Neuronal stem cell (in vitro differentiated cells): ENCODE results near the gene MIB1.

Experiments used
- DNase-seq: peaks from one replicate; pipeline ENCODE4 v3.0.0-alpha.2; 2013; ENCODE audit warnings: low spot score
- H2AFZ ChIP-seq: one replicate; pipeline ENCODE4 v1.6.1; 2013; ENCODE audit warnings: mild to moderate bottlenecking, low read length, inconsistent platforms
- H2AK5ac ChIP-seq: 2 replicates; pipeline ENCODE4 v1.6.1; 2013; ENCODE audit warnings: low read depth, mild to moderate bottlenecking, inconsistent platforms, low read length, moderate library complexity, mixed read lengths
- H2BK120ac ChIP-seq: 2 replicates; pipeline ENCODE4 v1.6.1; 2013; ENCODE audit warnings: low read depth, mild to moderate bottlenecking, inconsistent platforms, low read length, moderate library complexity, mixed read lengths
- H2BK12ac ChIP-seq: one replicate; pipeline ENCODE4 v1.6.1; 2013; ENCODE audit warnings: low read length, inconsistent platforms
- H2BK15ac ChIP-seq: 2 replicates; pipeline ENCODE4 v1.6.1; 2013; ENCODE audit warnings: mild to moderate bottlenecking, low read length, inconsistent platforms, mixed read lengths
- H2BK5ac ChIP-seq: one replicate; pipeline ENCODE4 v1.6.1; 2013; ENCODE audit warnings: inconsistent platforms, mild to moderate bottlenecking, low read length, moderate library complexity
- H3K14ac ChIP-seq: one replicate; pipeline ENCODE4 v1.6.1; 2013; ENCODE audit warnings: low read length, inconsistent platforms
- H3K18ac ChIP-seq: 2 replicates; pipeline ENCODE4 v1.6.1; 2013; ENCODE audit warnings: low read length, inconsistent platforms
- H3K23ac ChIP-seq: 2 replicates; pipeline ENCODE4 v1.6.1; 2013; ENCODE audit warnings: low read depth, mild to moderate bottlenecking, mixed read lengths, low read length, inconsistent platforms; ENCODE audit not compliant: poor library complexity
- H3K27ac ChIP-seq: replicated peaks from 3 replicates; pipeline ENCODE4 v1.5.1; 2013; ENCODE audit warnings: low read length, inconsistent platforms
- H3K27me3 ChIP-seq, 3 experiments: 2 replicates each; pipeline ENCODE4 v1.6.1; 2013; ENCODE audit warnings: low read length in 3 of 3, mild to moderate bottlenecking in 2 of 3, inconsistent platforms in 1 of 3, low read depth in 1 of 3, mixed read lengths in 1 of 3, moderate library complexity in 1 of 3; ENCODE audit not compliant: control insufficient read depth in 3 of 3, insufficient read depth in 3 of 3
- H3K36me3 ChIP-seq, 2 donors: replicated peaks in 1 of 2; 2 replicates each; pipeline ENCODE4 v1.6.1; 2013; ENCODE audit warnings: low read length in 2 of 2; ENCODE audit not compliant: control insufficient read depth in 2 of 2, insufficient read depth in 2 of 2
- H3K4ac ChIP-seq: 2 replicates; pipeline ENCODE4 v1.6.1; 2013; ENCODE audit warnings: inconsistent platforms, mild to moderate bottlenecking, low read length, moderate library complexity
- H3K4me1 ChIP-seq, 2 donors: 1 replicate in 1 of 2; 2 replicates in 1 of 2; pipeline ENCODE4 v1.6.1; 2013; ENCODE audit warnings: low read length in 2 of 2, low read depth in 1 of 2; ENCODE audit not compliant: control insufficient read depth in 2 of 2, insufficient read depth in 1 of 2
- H3K4me2 ChIP-seq: one replicate; pipeline ENCODE4 v1.6.1; 2013; ENCODE audit warnings: mild to moderate bottlenecking, low read length, inconsistent platforms; ENCODE audit not compliant: insufficient read depth, poor library complexity, severe bottlenecking
- H3K4me3 ChIP-seq, 2 donors: 2 replicates each; pipeline ENCODE4 v1.5.1; 2013; ENCODE audit warnings: low read length in 2 of 2, mild to moderate bottlenecking in 2 of 2, inconsistent platforms in 1 of 2, moderate library complexity in 1 of 2
- H3K79me1 ChIP-seq: one replicate; pipeline ENCODE4 v1.6.1; 2013; ENCODE audit warnings: low read depth, mild to moderate bottlenecking, inconsistent platforms, low read length, moderate library complexity
- H3K9ac ChIP-seq: one replicate; pipeline ENCODE4 v1.6.1; 2013; ENCODE audit warnings: mild to moderate bottlenecking, low read depth, low read length, inconsistent platforms; ENCODE audit not compliant: poor library complexity
- H3K9me3 ChIP-seq, 2 donors: replicated peaks in 1 of 2; 2 replicates each; pipeline versions ENCODE3 to v1.6.1; 2013; ENCODE audit warnings: low read length in 2 of 2, mild to moderate bottlenecking in 2 of 2, inconsistent platforms in 1 of 2, low read depth in 1 of 2, mixed read lengths in 1 of 2, moderate library complexity in 1 of 2; ENCODE audit not compliant: control insufficient read depth in 2 of 2, insufficient read depth in 1 of 2
- H4K8ac ChIP-seq: one replicate; pipeline ENCODE4 v1.6.1; 2013; ENCODE audit warnings: low read depth, mild to moderate bottlenecking, inconsistent platforms, low read length, moderate library complexity
- H4K91ac ChIP-seq: one replicate; pipeline ENCODE4 v1.6.1; 2013; ENCODE audit warnings: low read length, low read depth, mild to moderate bottlenecking, inconsistent platforms; ENCODE audit not compliant: poor library complexity
- WGBS, 2 donors: extraction: QIAGEN DNeasy Blood & Tissue Kit; methylation state at CpG; one replicate each; pipeline ENCODE4 v1.1.7; 2013; ENCODE audit warnings: missing lambda C conversion rate in 2 of 2, mixed read lengths in 1 of 2; ENCODE audit not compliant: insufficient read length in 2 of 2, insufficient replicate concordance in 1 of 2; ENCODE audit errors: extremely low coverage in 2 of 2; 5-methylcytosine and 5-hydroxymethylcytosine counted together

MIB1 gene

DNA sequence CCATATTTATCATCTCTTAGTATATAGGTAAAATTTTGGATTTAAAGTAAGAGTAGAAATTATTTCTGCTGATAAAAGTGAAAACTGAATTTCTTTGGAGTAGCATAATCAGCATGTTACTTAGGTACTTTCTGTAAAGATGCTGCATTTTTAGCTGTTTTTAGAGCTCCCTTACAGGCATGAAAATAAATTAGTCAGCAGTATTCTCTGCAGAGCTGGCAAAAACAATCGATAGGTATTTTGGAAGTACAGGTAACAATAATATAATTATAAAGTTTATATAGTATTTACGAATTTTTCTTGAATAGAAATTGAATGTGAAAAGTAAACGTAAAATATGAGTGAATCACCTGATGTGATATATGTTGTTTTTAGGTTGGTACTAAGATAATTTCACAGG, 83.3 kb downstream of the MIB1 start:
- 100% methylated on average over 2 of the region's 3 CpGs; no CpG with 5 or more reads in 1 of the 2 donors for WGBS, 2 donors
- no peak overlapping the region for H2AK5ac ChIP-seq

DNA sequence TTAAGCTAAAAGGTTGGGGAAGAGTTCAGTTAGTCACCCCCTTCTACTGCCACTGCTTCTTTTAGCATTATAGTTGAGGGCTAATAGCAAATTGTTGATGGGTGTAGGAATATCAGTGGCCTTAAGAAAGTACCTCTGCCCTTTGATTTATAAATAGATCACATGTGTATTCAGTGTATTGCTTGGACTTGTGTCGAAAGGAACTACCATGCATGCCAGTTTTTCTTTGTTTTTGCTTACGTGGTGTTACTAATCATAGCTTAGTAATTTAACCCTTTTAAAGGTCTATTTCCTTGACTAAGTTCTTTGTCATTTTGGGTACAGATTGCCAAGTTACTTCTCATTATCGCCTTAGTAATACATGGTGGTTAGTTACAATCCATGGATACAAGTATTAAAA, 85.6 kb downstream of the MIB1 start:
- no peaks in the 10 kb centered on the region for H3K79me1 ChIP-seq
- H3K9me3 ChIP-seq: no peaks in the 10 kb centered on the region
- H3K4me3 ChIP-seq: no peak overlapping the region
- H3K27ac ChIP-seq: no peak overlapping the region
- H3K9ac ChIP-seq: no peak overlapping the region
- no peak overlapping the region for H2BK120ac ChIP-seq
- no peak overlapping the region for H2AFZ ChIP-seq
- H3K14ac ChIP-seq: no peak overlapping the region
- H3K23ac ChIP-seq: no peak overlapping the region
- H3K36me3 ChIP-seq: peaks cover 0 to 51% of the 10 kb centered on the region in 2 donors
- no peak overlapping the region for H4K91ac ChIP-seq
- no peak overlapping the region for H3K4ac ChIP-seq
- no peak overlapping the region for H3K4me2 ChIP-seq
- H4K8ac ChIP-seq: no peak overlapping the region
- peaks cover under 1 to 2% of the 10 kb centered on the region in 2 donors for H3K4me1 ChIP-seq
- H2BK15ac ChIP-seq: no peak overlapping the region
- no peak overlapping the region for H3K18ac ChIP-seq
- H2BK5ac ChIP-seq: no peak overlapping the region
- no peak for DNase-seq
- no CpG with 5 or more reads among the region's 3 CpGs for WGBS, 2 donors
- H2AK5ac ChIP-seq: no peak overlapping the region
- no peaks in the 10 kb centered on the region for H3K27me3 ChIP-seq
- no peak overlapping the region for H2BK12ac ChIP-seq

More for the DNA sequence above, 83.3 kb downstream of the MIB1 start:
- H3K23ac ChIP-seq: no peak overlapping the region
- peaks cover 0 to 74% of the 10 kb centered on the region in 2 donors for H3K36me3 ChIP-seq
- no peaks in the 10 kb centered on the region for H3K79me1 ChIP-seq
- H3K4me1 ChIP-seq: no peaks in the 10 kb centered on the region
- no peak overlapping the region for H3K9ac ChIP-seq
- no peak overlapping the region for H3K4me2 ChIP-seq
- H3K27me3 ChIP-seq: no peaks in the 10 kb centered on the region
- H3K27ac ChIP-seq: no peak overlapping the region
- H3K4me3 ChIP-seq: no peak overlapping the region
- no peak overlapping the region for H2BK15ac ChIP-seq
- no peak for DNase-seq
- no peak overlapping the region for H4K8ac ChIP-seq
- H3K18ac ChIP-seq: no peak overlapping the region
- H4K91ac ChIP-seq: no peak overlapping the region
- H3K14ac ChIP-seq: no peak overlapping the region
- no peaks in the 10 kb centered on the region for H3K9me3 ChIP-seq
- H2BK120ac ChIP-seq: no peak overlapping the region
- no peak overlapping the region for H2AFZ ChIP-seq
- no peak overlapping the region for H3K4ac ChIP-seq
- no peak overlapping the region for H2BK12ac ChIP-seq
- no peak overlapping the region for H2BK5ac ChIP-seq

DNA sequence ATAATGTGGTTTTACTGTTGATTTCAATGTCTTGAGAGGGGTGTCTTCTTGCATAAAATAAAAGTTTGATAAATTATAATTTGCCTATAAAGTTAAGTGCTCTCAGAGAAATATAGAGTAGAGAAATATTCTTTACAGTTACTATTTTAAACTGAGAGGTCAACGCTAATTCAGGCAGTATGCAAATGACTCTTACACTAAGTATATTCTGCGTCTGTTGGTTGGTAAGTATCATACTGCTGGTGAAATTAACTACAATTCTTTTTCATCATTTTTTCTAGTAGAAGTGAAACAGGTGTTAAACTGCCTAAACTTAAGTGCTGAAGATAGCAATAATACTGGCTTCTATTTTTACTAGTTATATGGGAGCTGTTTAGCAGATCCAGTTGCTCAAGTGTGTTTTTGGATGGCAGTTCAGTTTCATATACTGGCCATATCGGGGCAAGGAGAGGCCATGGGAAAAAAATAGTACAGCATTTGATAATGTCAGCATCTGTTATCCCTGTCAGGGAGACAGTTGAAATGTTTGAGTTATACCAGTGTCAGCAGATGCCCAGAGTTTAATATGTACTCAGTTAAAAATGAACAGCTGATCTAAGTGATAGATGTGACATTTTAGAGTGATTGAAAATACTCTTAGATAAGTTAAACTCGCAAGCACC, 86.2 kb downstream of the MIB1 start:
- Histone ChIP-seq H4K91ac (no peak overlapping the region), H3K23ac (no peak overlapping the region), H3K4me1 (peaks cover 2 to 4% of the 10 kb centered on the region in 2 donors), H3K14ac (no peak overlapping the region), H3K9ac (no peak overlapping the region), H2BK120ac (no peak overlapping the region), H2BK12ac (no peak overlapping the region), H2BK5ac (no peak overlapping the region), H3K4me2 (no peak overlapping the region), H3K27ac (no peak overlapping the region), H2BK15ac (no peak overlapping the region), H3K4me3 (no peak overlapping the region), H3K79me1 (peaks cover 3% of the 10 kb centered on the region), H3K4ac (no peak overlapping the region), H3K36me3 (peaks cover 0 to 49% of the 10 kb centered on the region in 2 donors), H3K27me3 (no peaks in the 10 kb centered on the region), H3K18ac (no peak overlapping the region), H2AK5ac (no peak overlapping the region), H4K8ac (no peak overlapping the region), H2AFZ (no peak overlapping the region), H3K9me3 (no peaks in the 10 kb centered on the region)
- no peak for DNase-seq
- no CpG with 5 or more reads among the region's 4 CpGs for WGBS, 2 donors

DNA sequence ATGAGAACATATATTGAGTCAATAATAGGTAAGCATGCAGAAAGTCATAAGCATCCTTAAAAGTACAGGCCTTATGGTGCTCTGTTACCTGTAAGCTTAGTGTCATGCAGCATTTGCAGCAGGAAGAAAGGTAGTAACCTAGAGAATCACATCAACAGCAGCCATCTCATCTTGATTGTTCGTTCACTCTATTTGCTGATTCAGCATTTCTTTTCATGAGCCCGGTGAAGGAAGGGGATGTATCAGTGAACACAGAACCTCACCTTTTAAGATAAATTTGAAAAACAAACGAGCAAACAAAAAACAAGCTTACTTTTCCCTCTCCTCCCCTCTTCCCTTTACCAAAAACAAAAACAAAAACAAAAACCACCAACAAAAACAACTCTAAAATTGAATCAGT, 89.9 kb downstream of the MIB1 start:
- Histone ChIP-seq H3K27ac (no peak overlapping the region), H3K4ac (no peak overlapping the region), H3K18ac (no peak overlapping the region), H3K27me3 (no peaks in the 10 kb centered on the region), H2AFZ (no peak overlapping the region), H2BK5ac (no peak overlapping the region), H3K9me3 (no peaks in the 10 kb centered on the region), H3K36me3 (peaks cover 0 to 41% of the 10 kb centered on the region in 2 donors), H3K4me3 (no peak overlapping the region), H2AK5ac (no peak overlapping the region), H3K4me1 (peaks cover 2 to 4% of the 10 kb centered on the region in 2 donors), H2BK12ac (no peak overlapping the region), H4K91ac (no peak overlapping the region), H3K9ac (no peak overlapping the region), H2BK15ac (no peak overlapping the region), H3K79me1 (peaks cover 3% of the 10 kb centered on the region), H2BK120ac (no peak overlapping the region), H4K8ac (no peak overlapping the region), H3K4me2 (no peak overlapping the region), H3K14ac (no peak overlapping the region), H3K23ac (no peak overlapping the region)
- 100% methylated on average over 1 of the region's 3 CpGs; no CpG with 5 or more reads in 1 of the 2 donors for WGBS, 2 donors
- DNase-seq: no peak
